ENCODE measurements around the gene MCFD2.

The MCFD2 gene

DNA sequence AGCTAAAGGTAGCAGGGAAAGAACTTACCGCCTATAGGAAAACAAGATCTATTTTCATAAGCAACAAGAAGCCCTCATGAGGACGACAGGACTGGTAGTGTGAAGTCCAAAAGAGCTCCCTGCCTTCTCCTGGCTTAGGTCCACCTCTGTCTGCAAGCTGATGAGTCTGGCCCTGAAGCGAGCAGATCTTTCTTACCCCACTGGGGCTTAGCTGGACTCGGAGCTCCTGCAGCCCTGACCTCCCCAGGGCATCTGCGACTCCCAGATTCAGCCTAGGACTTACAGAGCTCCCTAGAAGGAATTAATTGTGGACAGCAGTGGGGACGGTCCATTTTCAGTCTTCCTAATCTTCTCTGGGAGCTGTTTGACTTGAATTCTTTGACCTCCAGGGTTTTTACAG, 53.7 kb downstream of the MCFD2 start:
- Mint-ChIP-seq H3K4me1 (ENCODE audit: low read depth) (no peaks in the 10 kb centered on the region), H3K9me3 (peaks cover 19% of the 10 kb centered on the region), H3K27me3 (ENCODE audit: low read depth) (peaks cover 6% of the 10 kb centered on the region), H3K27ac (no peak overlapping the region), H3K36me3 (ENCODE audit: low read depth) (peaks cover 3% of the 10 kb centered on the region), H3K4me3 (no peak overlapping the region)

DNA sequence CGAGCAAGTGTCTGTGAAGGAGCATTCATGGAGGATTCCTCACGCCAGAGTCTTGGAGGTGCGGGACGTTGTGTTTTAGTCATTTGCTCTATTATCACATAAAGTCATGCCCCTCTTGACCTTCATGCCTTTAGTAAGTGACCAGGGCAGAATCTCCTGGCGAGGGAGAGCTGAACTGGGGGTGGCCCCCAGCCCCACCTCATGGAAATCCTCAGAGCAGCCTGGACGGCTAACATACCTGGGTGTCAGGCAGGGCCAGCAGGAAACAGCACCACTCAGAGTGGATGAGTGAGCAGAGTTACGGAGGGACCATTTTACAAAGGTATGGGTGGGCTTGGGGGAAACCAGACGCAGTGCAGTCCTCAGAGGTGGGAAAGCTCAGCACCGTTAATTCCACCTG, 56.1 kb downstream of the MCFD2 start:
- no peak overlapping the region for H3K27ac Mint-ChIP-seq

DNA sequence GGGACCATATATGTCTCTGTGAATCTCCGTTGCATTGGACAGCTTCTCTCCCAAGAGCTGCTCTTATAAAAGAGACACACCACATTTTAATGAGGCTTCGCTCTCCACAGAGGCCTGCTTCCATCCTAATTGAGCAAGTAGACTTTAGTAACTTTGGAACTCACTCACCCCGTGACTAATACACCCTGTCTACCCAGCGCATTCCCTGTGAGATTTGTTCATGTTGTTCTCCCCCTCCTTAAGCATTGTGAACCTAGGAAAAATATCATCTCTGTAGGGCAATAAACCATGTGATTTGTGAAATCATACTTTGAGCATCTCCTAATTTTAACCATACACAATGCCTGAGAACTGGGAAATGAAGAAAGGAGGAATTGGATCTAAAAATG, 56.9 kb downstream of the MCFD2 start:
- Mint-ChIP-seq H3K27me3 (ENCODE audit: low read depth) (no peaks in the 10 kb centered on the region), H3K27ac (no peak overlapping the region), H3K4me1 (ENCODE audit: low read depth) (no peaks in the 10 kb centered on the region), H3K9me3 (no peaks in the 10 kb centered on the region), H3K36me3 (ENCODE audit: low read depth) (no peaks in the 10 kb centered on the region), H3K4me3 (no peak overlapping the region)

More for the DNA sequence above, 56.1 kb downstream of the MCFD2 start:
- Mint-ChIP-seq H3K36me3 (ENCODE audit: low read depth) (peaks cover 1% of the 10 kb centered on the region), H3K4me1 (ENCODE audit: low read depth) (no peaks in the 10 kb centered on the region), H3K4me3 (no peak overlapping the region), H3K9me3 (peaks cover 3% of the 10 kb centered on the region), H3K27me3 (ENCODE audit: low read depth) (no peaks in the 10 kb centered on the region)

DNA sequence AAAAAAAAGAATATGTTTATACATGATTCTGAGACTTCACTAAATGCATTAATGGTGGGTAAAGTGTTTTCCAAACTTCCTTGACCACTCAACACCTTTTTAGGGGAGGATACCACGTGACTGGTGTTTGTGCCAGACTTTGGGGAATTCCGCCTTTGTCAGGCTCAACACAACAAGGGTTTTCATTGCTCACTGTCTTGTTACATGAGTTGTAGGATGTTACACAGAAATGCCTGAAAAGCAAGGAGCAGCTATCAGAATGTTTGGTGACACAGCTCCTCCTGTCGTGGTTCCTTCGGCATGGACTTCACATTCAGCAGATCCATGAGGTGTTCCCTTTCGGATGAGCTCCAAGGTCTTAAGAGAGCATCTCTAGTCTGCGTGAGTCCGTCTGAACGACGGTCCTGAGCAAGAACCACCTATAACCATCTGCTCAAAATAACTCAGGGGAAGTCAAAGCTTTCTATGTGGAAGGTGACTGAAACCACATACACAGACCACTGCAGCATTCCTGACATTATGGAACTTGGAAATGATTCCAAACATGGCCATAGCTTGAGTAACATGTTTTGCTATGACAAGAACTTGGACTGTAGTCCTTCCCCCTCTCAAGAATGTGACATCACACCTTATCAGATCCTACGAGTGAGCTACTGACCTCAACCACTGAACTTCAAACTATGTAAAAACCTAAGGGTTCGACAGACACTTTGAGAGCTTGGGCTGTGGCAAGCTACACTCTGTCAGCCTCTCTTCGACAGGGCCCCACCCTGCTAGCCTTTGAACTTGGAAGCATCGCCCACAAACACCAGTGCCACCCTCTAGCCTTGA, 57.5 kb downstream of the MCFD2 start:
- Mint-ChIP-seq H3K4me3 (no peak overlapping the region), H3K27me3 (ENCODE audit: low read depth) (no peaks in the 10 kb centered on the region), H3K9me3 (no peaks in the 10 kb centered on the region), H3K36me3 (ENCODE audit: low read depth) (no peaks in the 10 kb centered on the region), H3K4me1 (ENCODE audit: low read depth) (no peaks in the 10 kb centered on the region), H3K27ac (no peak overlapping the region)

DNA sequence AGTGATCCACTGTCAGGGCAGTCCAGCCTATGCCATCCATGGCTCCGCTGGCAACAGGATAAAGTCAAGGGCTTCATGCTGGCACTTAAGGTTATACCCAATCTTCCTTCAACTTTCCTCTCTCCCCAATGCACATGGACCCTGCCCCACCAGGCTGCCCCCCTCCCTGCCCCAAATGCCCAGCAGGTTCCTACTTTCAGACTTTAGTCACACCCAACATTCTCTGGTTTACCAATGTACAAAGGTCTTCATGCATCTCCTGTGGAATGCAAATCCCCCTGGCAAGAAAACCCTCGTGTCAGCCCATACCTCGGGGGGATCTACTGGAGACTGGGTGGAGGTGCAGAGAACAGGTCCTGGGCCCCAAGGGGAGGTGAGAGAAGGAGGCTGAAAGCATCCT, 59.3 kb downstream of the MCFD2 start:
- Mint-ChIP-seq H3K4me3 (no peak overlapping the region), H3K36me3 (ENCODE audit: low read depth) (no peaks in the 10 kb centered on the region), H3K4me1 (ENCODE audit: low read depth) (no peaks in the 10 kb centered on the region), H3K9me3 (no peaks in the 10 kb centered on the region), H3K27ac (no peak overlapping the region), H3K27me3 (ENCODE audit: low read depth) (no peaks in the 10 kb centered on the region)

DNA sequence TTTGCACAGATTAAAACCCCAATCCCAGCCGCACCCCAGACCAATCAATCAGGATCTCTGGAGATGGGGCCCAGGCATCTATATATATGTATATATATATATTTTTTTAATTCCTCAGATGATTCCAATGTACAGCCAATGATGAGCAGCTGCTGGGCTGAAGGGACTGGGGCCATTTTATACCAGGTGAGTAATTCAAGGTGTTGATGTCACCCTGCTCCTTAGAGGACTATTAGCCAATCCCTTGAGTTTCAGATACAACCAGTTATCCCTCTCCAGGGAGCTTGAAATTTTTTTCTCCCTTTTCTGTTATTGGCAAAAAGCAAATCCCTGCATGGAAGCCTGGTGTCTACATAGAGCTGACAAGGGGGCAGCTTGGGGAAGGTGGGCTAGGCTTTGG, 59.8 kb downstream of the MCFD2 start:
- no peaks in the 10 kb centered on the region for H3K27me3 Mint-ChIP-seq (ENCODE audit: low read depth)
- H3K9me3 Mint-ChIP-seq, result no peaks in the 10 kb centered on the region
- H3K27ac Mint-ChIP-seq, result no peak overlapping the region
- no peaks in the 10 kb centered on the region for H3K36me3 Mint-ChIP-seq (ENCODE audit: low read depth)
- no peaks in the 10 kb centered on the region for H3K4me1 Mint-ChIP-seq (ENCODE audit: low read depth)
- no peak overlapping the region for H3K4me3 Mint-ChIP-seq

DNA sequence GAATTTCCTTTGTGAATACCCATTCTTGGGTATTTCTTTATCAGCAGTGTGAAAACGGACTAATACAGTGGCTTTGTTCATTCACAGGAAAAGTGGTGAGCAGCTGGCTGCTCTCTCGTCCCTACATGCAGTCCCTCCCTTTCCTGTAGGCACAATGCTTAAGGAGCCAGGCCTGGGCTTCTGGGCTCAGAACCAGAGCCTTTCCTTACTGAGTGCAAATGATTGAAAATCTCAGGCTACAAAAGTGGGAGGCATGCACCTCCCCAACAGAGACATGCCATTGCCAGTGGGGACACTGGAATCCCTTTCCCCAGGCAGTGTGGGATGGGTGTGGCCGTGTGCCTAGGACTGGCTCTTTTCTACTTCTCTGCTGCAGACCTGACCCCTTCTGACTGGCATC, 61.3 kb downstream of the MCFD2 start:
- no peaks in the 10 kb centered on the region for H3K27me3 Mint-ChIP-seq (ENCODE audit: low read depth)
- H3K27ac Mint-ChIP-seq, result no peak overlapping the region
- no peaks in the 10 kb centered on the region for H3K4me1 Mint-ChIP-seq (ENCODE audit: low read depth)

DNA sequence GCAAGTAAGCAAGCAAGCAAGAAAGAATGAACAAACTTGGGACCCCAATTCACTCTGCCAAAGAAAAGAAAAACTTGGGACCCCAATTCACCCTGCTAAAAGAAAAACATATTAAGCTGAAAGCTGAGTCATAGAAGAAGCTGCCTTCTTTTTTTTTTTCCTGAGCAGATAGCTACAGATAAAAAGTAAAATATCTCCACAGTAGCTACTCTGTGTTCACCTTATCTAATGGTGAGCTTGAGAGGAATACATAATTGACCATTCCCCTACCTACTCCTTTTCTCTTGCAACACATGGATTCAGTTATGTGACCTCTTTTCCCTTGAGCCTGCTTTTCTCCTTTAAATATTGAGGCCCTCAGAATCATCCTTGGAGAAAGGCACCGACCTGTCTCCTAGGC, 63.0 kb downstream of the MCFD2 start:
- H3K4me1 Mint-ChIP-seq (ENCODE audit: low read depth), result no peaks in the 10 kb centered on the region
- H3K36me3 Mint-ChIP-seq (ENCODE audit: low read depth), result no peaks in the 10 kb centered on the region
- peaks cover 9% of the 10 kb centered on the region for H3K27me3 Mint-ChIP-seq (ENCODE audit: low read depth)
- H3K4me3 Mint-ChIP-seq, result no peak overlapping the region
- H3K27ac Mint-ChIP-seq, result no peak overlapping the region
- H3K9me3 Mint-ChIP-seq, result no peaks in the 10 kb centered on the region

More for the DNA sequence above, 61.3 kb downstream of the MCFD2 start:
- Mint-ChIP-seq H3K4me3 (no peak overlapping the region), H3K36me3 (ENCODE audit: low read depth) (no peaks in the 10 kb centered on the region), H3K9me3 (no peaks in the 10 kb centered on the region)

DNA sequence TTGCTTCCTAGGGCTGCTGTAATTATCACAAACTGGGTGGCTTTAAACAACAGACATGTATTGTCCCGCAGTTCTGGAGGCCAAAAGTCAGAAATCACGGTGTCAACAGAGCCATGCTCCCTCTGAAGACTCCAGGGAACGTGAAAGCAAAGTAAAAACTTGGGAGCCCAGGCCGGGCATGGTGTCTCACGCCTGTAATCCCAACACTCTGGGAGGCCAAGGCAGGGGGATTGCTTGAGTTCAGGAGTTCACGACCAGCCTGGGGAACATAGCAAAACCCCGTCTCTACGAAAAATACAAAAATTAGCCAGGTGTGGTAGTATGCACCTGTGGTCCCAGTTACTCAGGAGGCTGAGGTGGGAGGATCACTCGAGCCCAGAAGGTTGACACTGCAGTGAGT, 63.5 kb downstream of the MCFD2 start:
- H3K36me3 Mint-ChIP-seq (ENCODE audit: low read depth), result no peaks in the 10 kb centered on the region
- H3K27me3 Mint-ChIP-seq (ENCODE audit: low read depth), result peaks cover 9% of the 10 kb centered on the region
- H3K4me1 Mint-ChIP-seq (ENCODE audit: low read depth), result no peaks in the 10 kb centered on the region
- H3K9me3 Mint-ChIP-seq, result no peaks in the 10 kb centered on the region
- no peak overlapping the region for H3K4me3 Mint-ChIP-seq
- no peak overlapping the region for H3K27ac Mint-ChIP-seq
